ENCODE measurements around the gene SCP2.

The SCP2 gene

DNA sequence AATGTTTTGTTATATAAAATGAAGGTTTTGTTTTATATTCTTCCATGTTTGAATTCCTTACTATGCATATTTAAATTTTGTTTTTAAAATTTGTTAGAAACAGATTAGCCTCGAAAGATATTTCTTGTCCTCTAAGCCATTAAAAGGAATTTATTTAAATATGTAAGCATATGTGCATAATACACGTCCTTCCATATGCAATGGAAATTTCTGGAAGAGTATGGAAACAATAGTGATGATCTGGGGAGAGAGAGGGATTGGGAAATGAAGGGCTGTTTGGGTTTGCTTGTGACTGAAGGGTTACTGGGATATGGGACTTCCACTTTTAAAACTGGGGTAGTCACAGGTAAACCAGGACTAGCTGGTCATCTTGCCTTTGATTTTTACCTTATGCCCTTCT is 26.7 kb upstream of the SCP2 start:
- no peak overlapping the region for H3K4me3 ChIP-seq (ENCODE audit: insufficient read depth, low read length, poor library complexity, severe bottlenecking)
- H3K9me3 ChIP-seq (ENCODE audit: insufficient read depth, low read length), result no peaks in the 10 kb centered on the region
- H3K79me2 ChIP-seq (ENCODE audit: insufficient read depth, low read length), result no peaks in the 10 kb centered on the region
- TF ChIP-seq, protein P1, sequence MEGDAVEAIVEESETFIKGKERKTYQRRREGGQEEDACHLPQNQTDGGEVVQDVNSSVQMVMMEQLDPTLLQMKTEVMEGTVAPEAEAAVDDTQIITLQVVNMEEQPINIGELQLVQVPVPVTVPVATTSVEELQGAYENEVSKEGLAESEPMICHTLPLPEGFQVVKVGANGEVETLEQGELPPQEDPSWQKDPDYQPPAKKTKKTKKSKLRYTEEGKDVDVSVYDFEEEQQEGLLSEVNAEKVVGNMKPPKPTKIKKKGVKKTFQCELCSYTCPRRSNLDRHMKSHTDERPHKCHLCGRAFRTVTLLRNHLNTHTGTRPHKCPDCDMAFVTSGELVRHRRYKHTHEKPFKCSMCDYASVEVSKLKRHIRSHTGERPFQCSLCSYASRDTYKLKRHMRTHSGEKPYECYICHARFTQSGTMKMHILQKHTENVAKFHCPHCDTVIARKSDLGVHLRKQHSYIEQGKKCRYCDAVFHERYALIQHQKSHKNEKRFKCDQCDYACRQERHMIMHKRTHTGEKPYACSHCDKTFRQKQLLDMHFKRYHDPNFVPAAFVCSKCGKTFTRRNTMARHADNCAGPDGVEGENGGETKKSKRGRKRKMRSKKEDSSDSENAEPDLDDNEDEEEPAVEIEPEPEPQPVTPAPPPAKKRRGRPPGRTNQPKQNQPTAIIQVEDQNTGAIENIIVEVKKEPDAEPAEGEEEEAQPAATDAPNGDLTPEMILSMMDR (IDR thresholded peaks at IDR 0.05; ENCODE audit: insufficient read depth, low read length, poor library complexity, severe bottlenecking), result no peak
- TF ChIP-seq EZH2phosphoT487 (conservative IDR thresholded peaks at IDR 0.05; ENCODE audit: low read length), result no peak
- no peaks in the 10 kb centered on the region for H3K9me2 ChIP-seq (replicated peaks; ENCODE audit: insufficient read depth, low read length)
- no peaks in the 10 kb centered on the region for H4K20me1 ChIP-seq (ENCODE audit: low read depth, low read length)
- no peak overlapping the region for H3K4me2 ChIP-seq (ENCODE audit: low read depth, low read length, poor library complexity, severe bottlenecking)
- no peak overlapping the region for H3K27ac ChIP-seq (ENCODE audit: low read depth, low read length)
- no peaks in the 10 kb centered on the region for H3K27me3 ChIP-seq (ENCODE audit: low read length)
- no peak overlapping the region for H3K9ac ChIP-seq (ENCODE audit: low read length)
- H3K36me3 ChIP-seq (ENCODE audit: low read length), result peaks cover 4% of the 10 kb centered on the region; the same call in 1 of the 2 replicates
- H2AFZ ChIP-seq (ENCODE audit: low read depth, low read length, severe bottlenecking), result no peak overlapping the region
- H3F3A ChIP-seq (ENCODE audit: insufficient read depth), result no peaks in the 10 kb centered on the region

DNA sequence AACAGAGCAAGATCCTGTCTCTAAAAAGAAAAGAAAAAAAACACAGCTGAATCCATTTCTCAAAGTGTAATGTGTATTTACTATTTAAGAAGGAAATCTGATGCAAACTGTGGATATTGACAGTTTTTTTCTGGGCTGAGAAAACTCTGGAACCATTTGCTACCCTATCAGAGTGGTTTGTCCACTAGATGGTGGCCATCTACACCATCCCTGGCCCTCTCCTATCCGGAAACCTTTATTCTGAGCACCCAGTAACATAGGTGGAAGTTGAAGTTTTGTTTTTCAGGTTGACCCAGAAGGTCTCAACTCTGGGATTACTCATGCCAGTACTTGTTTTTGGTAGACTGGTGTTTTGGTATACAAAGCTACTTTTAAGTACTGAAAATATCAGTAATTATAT is 25.7 kb upstream of the SCP2 start:
- Histone ChIP-seq H3K27ac (ENCODE audit: low read depth, low read length) (no peak overlapping the region), H2AFZ (ENCODE audit: low read depth, low read length, severe bottlenecking) (no peak overlapping the region), H3K4me2 (ENCODE audit: low read depth, low read length, poor library complexity, severe bottlenecking) (no peak overlapping the region), H3K9me2 (replicated peaks; ENCODE audit: insufficient read depth, low read length) (no peaks in the 10 kb centered on the region), H3K4me3 (ENCODE audit: insufficient read depth, low read length, poor library complexity, severe bottlenecking) (no peak overlapping the region), H3K79me2 (ENCODE audit: insufficient read depth, low read length) (no peaks in the 10 kb centered on the region), H4K20me1 (ENCODE audit: low read depth, low read length) (no peaks in the 10 kb centered on the region), H3K27me3 (ENCODE audit: low read length) (no peaks in the 10 kb centered on the region), H3K36me3 (ENCODE audit: low read length) (peaks cover 4% of the 10 kb centered on the region; the same call in 1 of the 2 replicates), H3F3A (ENCODE audit: insufficient read depth) (no peaks in the 10 kb centered on the region), H3K9me3 (ENCODE audit: insufficient read depth, low read length) (no peaks in the 10 kb centered on the region), H3K9ac (ENCODE audit: low read length) (no peak overlapping the region)
- TF ChIP-seq, protein P1 (IDR thresholded peaks at IDR 0.05; ENCODE audit: insufficient read depth, low read length, poor library complexity, severe bottlenecking), result no peak
- no peak for TF ChIP-seq EZH2phosphoT487 (conservative IDR thresholded peaks at IDR 0.05; ENCODE audit: low read length)

DNA sequence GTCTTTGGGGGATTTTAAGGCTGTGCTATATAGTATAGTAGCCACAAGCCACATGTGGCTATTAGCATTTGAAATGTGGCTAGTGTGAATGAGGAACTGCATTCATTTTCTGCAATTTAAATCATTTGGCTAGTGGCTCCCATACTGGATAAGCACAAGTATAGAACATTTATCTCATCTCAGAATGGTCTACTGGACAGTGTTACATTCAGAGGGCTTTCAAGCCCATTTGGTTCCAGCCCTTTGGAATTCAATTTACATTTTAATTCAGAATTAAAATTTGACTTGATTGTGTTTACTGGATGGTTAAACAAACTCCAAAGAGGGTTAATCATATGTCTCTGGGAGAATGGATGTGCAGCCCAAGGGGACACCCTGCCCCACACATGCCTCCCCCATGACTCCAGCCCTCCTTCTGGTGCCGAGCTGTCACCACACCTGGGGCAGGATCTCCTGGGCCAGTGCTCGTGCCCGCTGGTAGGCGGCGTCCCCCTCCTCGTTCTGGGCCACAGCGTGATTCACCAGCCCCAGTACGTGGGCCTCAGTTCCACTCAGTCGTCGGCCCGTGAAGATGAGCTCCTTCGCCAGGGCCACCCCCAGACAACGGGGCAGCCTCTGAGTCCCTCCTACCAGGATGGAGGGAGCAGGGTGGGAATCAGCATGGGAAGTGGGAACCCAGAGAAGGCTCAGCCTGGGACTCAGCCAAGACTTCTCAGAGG is 22.7 kb upstream of the SCP2 start:
- Histone ChIP-seq H3K4me3 (ENCODE audit: insufficient read depth, low read length, poor library complexity, severe bottlenecking) (no peak overlapping the region), H3K27ac (ENCODE audit: low read depth, low read length) (no peak overlapping the region), H2AFZ (ENCODE audit: low read depth, low read length, severe bottlenecking) (no peak overlapping the region), H3K79me2 (ENCODE audit: insufficient read depth, low read length) (no peaks in the 10 kb centered on the region), H4K20me1 (ENCODE audit: low read depth, low read length) (no peaks in the 10 kb centered on the region), H3K4me2 (ENCODE audit: low read depth, low read length, poor library complexity, severe bottlenecking) (no peak overlapping the region), H3K9me2 (replicated peaks; ENCODE audit: insufficient read depth, low read length) (no peaks in the 10 kb centered on the region), H3F3A (ENCODE audit: insufficient read depth) (no peaks in the 10 kb centered on the region), H3K36me3 (ENCODE audit: low read length) (peaks cover 4% of the 10 kb centered on the region; the same call in 1 of the 2 replicates), H3K9ac (ENCODE audit: low read length) (no peak overlapping the region), H3K9me3 (ENCODE audit: insufficient read depth, low read length) (no peaks in the 10 kb centered on the region), H3K27me3 (ENCODE audit: low read length) (no peaks in the 10 kb centered on the region)
- TF ChIP-seq, protein P1 (IDR thresholded peaks at IDR 0.05; ENCODE audit: insufficient read depth, low read length, poor library complexity, severe bottlenecking), result no peak
- no peak for TF ChIP-seq EZH2phosphoT487 (conservative IDR thresholded peaks at IDR 0.05; ENCODE audit: low read length)
